ENCODE data around the gene FASTKD3.

The FASTKD3 gene

GRCh38 chr5:7850395-7851239, 18.2 kb downstream of the FASTKD3 start, which contains the start of gene CFAP90:
CFAP90 (minus strand) TSS chr5:7851133; CDS start chr5:7851021, 112 bp downstream.
- ChIA-PET POLR2A (interaction anchor here (1.2 kb wide), 1 partner anchor 18 kb away, joined by 5 read pairs; the partner anchor contains the start of genes FASTKD3 and MTRR), CTCF (no interaction called here)
- no peak for TF ChIP-seq HDGF (IDR thresholded peaks at IDR 0.05; ENCODE audit: borderline replicate concordance)
- TF ChIP-seq FOXA1 (IDR thresholded peaks at IDR 0.05): no peak
- no peak for TF ChIP-seq ELF4 (IDR thresholded peaks at IDR 0.05)
- no peak for TF ChIP-seq TARDBP (IDR thresholded peaks at IDR 0.05)
- TF ChIP-seq SP1 (IDR thresholded peaks at IDR 0.05): no peak
- TF ChIP-seq ARNT (IDR thresholded peaks at IDR 0.05): no peak
- no peak for TF ChIP-seq PKNOX1 (IDR thresholded peaks at IDR 0.05)
- TF ChIP-seq NFRKB (IDR thresholded peaks at IDR 0.05): no peak
- no peak for TF ChIP-seq ZNF384 (IDR thresholded peaks at IDR 0.05)
- no peak for TF ChIP-seq CTBP1 (IDR thresholded peaks at IDR 0.05; ENCODE audit: borderline replicate concordance)
- no peak for TF ChIP-seq BHLHE40 (IDR thresholded peaks at IDR 0.05; ENCODE audit: borderline replicate concordance)
- TF ChIP-seq FOXM1 (IDR thresholded peaks at IDR 0.05; ENCODE audit: borderline replicate concordance): no peak
- TF ChIP-seq FOXK2 (IDR thresholded peaks at IDR 0.05): no peak
- TF ChIP-seq L3MBTL2 (conservative IDR thresholded peaks at IDR 0.05): no peak; the same call in 1 of the 2 replicates
- TF ChIP-seq LEF1 (IDR thresholded peaks at IDR 0.05; ENCODE audit: borderline replicate concordance): no peak
- no peak for TF ChIP-seq SUZ12 (IDR thresholded peaks at IDR 0.05)
- DNase-seq (ENCODE audit: extremely low spot score): peak; percentile 67

GRCh38 chr5:7849681-7850394, 19.0 kb downstream of the FASTKD3 start:
- TF ChIP-seq HDGF (IDR thresholded peaks at IDR 0.05; ENCODE audit: borderline replicate concordance) (no peak), LEF1 (IDR thresholded peaks at IDR 0.05; ENCODE audit: borderline replicate concordance) (no peak), ELF4 (IDR thresholded peaks at IDR 0.05) (no peak), FOXM1 (IDR thresholded peaks at IDR 0.05; ENCODE audit: borderline replicate concordance) (no peak), SUZ12 (IDR thresholded peaks at IDR 0.05) (no peak)

GRCh38 chr5:7848296-7848695, 20.5 kb downstream of the FASTKD3 start:
- ChIA-PET CTCF (interaction anchor here (0.8 kb wide), 1 partner anchor 1083 kb away, joined by 5 read pairs; no protein-coding TSS in a partner anchor), POLR2A (interaction anchor here (1.7 kb wide), 1 partner anchor 21 kb away, joined by 4 read pairs; the partner anchor contains the start of genes FASTKD3 and MTRR)
- DNase-seq (ENCODE audit: extremely low spot score): no peak
- TF ChIP-seq HDGF (IDR thresholded peaks at IDR 0.05; ENCODE audit: borderline replicate concordance) (no peak), ZNF384 (IDR thresholded peaks at IDR 0.05) (no peak), LEF1 (IDR thresholded peaks at IDR 0.05; ENCODE audit: borderline replicate concordance) (no peak), CTBP1 (IDR thresholded peaks at IDR 0.05; ENCODE audit: borderline replicate concordance) (no peak), FOXA1 (IDR thresholded peaks at IDR 0.05) (no peak), SUZ12 (IDR thresholded peaks at IDR 0.05) (no peak), FOXM1 (IDR thresholded peaks at IDR 0.05; ENCODE audit: borderline replicate concordance) (no peak)

More at GRCh38 chr5:7849681-7850394, 19.0 kb downstream of the FASTKD3 start:
- CTCF ChIA-PET: no interaction called here
- DNase-seq (ENCODE audit: extremely low spot score): no peak
- POLR2A ChIA-PET: interaction anchor here (1.2 kb wide), 1 partner anchor 19 kb away, joined by 5 read pairs; the partner anchor contains the start of genes FASTKD3 and MTRR

- no peak for DNase-seq (ENCODE audit: extremely low spot score)
- ChIA-PET CTCF (interaction anchor here (2.3 to 2.7 kb wide), 2 partner anchors 10 to 30 kb away, joined by 8 to 9 read pairs; no protein-coding TSS in a partner anchor), POLR2A (no interaction called here)
- no peak for TF ChIP-seq ELF4 (IDR thresholded peaks at IDR 0.05)
- no peak for TF ChIP-seq ARNT (IDR thresholded peaks at IDR 0.05)
- no peak for TF ChIP-seq FOXM1 (IDR thresholded peaks at IDR 0.05; ENCODE audit: borderline replicate concordance)
- TF ChIP-seq FOXK2 (IDR thresholded peaks at IDR 0.05): no peak
- TF ChIP-seq PKNOX1 (IDR thresholded peaks at IDR 0.05): no peak
- TF ChIP-seq ZNF384 (IDR thresholded peaks at IDR 0.05): no peak
- no peak for TF ChIP-seq L3MBTL2 (conservative IDR thresholded peaks at IDR 0.05)
- TF ChIP-seq NFRKB (IDR thresholded peaks at IDR 0.05): no peak
- no peak for TF ChIP-seq CTBP1 (IDR thresholded peaks at IDR 0.05; ENCODE audit: borderline replicate concordance)
- no peak for TF ChIP-seq FOXA1 (IDR thresholded peaks at IDR 0.05)
These were observed 22.5 kb downstream of the FASTKD3 start for GRCh38 chr5:7846327-7846726.

- POLR2A ChIA-PET: interaction anchor here (1.4 kb wide), 1 partner anchor 23 kb away, joined by 3 read pairs; the partner anchor contains the start of genes FASTKD3 and MTRR
- CTCF ChIA-PET: interaction anchor here (2.3 to 2.7 kb wide), 2 partner anchors 10 to 29 kb away, joined by 8 to 9 read pairs; no protein-coding TSS in a partner anchor
- no peak for TF ChIP-seq PKNOX1 (IDR thresholded peaks at IDR 0.05)
- no peak for DNase-seq (ENCODE audit: extremely low spot score)
These were observed 23.3 kb downstream of the FASTKD3 start for GRCh38 chr5:7845557-7845956.

- no peak for DNase-seq (ENCODE audit: extremely low spot score)
- TF ChIP-seq FOXK2 (IDR thresholded peaks at IDR 0.05) (no peak), NFRKB (IDR thresholded peaks at IDR 0.05) (no peak), SP1 (IDR thresholded peaks at IDR 0.05) (no peak), LEF1 (IDR thresholded peaks at IDR 0.05; ENCODE audit: borderline replicate concordance) (no peak), PKNOX1 (IDR thresholded peaks at IDR 0.05) (no peak), FOXA1 (IDR thresholded peaks at IDR 0.05) (no peak), ARNT (IDR thresholded peaks at IDR 0.05) (no peak), TARDBP (IDR thresholded peaks at IDR 0.05) (no peak), ELF4 (IDR thresholded peaks at IDR 0.05) (no peak), ZNF384 (IDR thresholded peaks at IDR 0.05) (no peak), FOXM1 (IDR thresholded peaks at IDR 0.05; ENCODE audit: borderline replicate concordance) (no peak), L3MBTL2 (conservative IDR thresholded peaks at IDR 0.05) (no peak), SUZ12 (IDR thresholded peaks at IDR 0.05) (no peak), BHLHE40 (IDR thresholded peaks at IDR 0.05; ENCODE audit: borderline replicate concordance) (no peak), HDGF (IDR thresholded peaks at IDR 0.05; ENCODE audit: borderline replicate concordance) (no peak), CTBP1 (IDR thresholded peaks at IDR 0.05; ENCODE audit: borderline replicate concordance) (no peak)
- POLR2A ChIA-PET: interaction anchor here (1.4 kb wide), 1 partner anchor 24 kb away, joined by 3 read pairs; the partner anchor contains the start of genes FASTKD3 and MTRR
- CTCF ChIA-PET: interaction anchor here (2.7 kb wide), 1 partner anchor 29 kb away, joined by 9 read pairs; no protein-coding TSS in a partner anchor
These were observed 23.9 kb downstream of the FASTKD3 start for GRCh38 chr5:7844901-7845300.
